Mesendoderm (in vitro differentiated cells): ENCODE results near the gene LTBP2.

Experiments
- DNase-seq: peaks from one replicate; pipeline ENCODE4 v3.0.0; 2013
- H2AK5ac ChIP-seq: 2 replicates; pipeline ENCODE4 v1.6.1; 2013; ENCODE audit warnings: low read length, inconsistent platforms
- H2BK120ac ChIP-seq: 2 replicates; pipeline ENCODE4 v1.6.1; 2013; ENCODE audit warnings: low read depth, mild to moderate bottlenecking, low read length, moderate library complexity, mixed read lengths
- H2BK15ac ChIP-seq: replicated peaks from 2 replicates; pipeline ENCODE4 v1.6.1; 2013; ENCODE audit warnings: low read depth, mild to moderate bottlenecking, moderate library complexity
- H2BK5ac ChIP-seq: 2 replicates; pipeline ENCODE4 v1.6.1; 2013; ENCODE audit warnings: low read length, inconsistent platforms
- H3K18ac ChIP-seq: 2 replicates; pipeline ENCODE4 v1.6.1; 2013; ENCODE audit warnings: mild to moderate bottlenecking, low read length, mixed read lengths
- H3K23ac ChIP-seq: one replicate; pipeline ENCODE4 v1.6.1; 2013; ENCODE audit warnings: low read length
- H3K27ac ChIP-seq: 2 replicates; pipeline ENCODE4 v1.5.1; 2013; ENCODE audit warnings: low read depth, mild to moderate bottlenecking, inconsistent platforms, low read length, moderate library complexity
- H3K27me3 ChIP-seq: 2 replicates; pipeline ENCODE4 v1.6.1; 2013; ENCODE audit warnings: low read length, control low read depth, mild to moderate bottlenecking, inconsistent platforms; ENCODE audit not compliant: insufficient read depth, poor library complexity
- H3K36me3 ChIP-seq: 2 replicates; pipeline ENCODE4 v1.6.1; 2013; ENCODE audit warnings: low read length, inconsistent platforms; ENCODE audit not compliant: control insufficient read depth, insufficient read depth
- H3K4ac ChIP-seq: one replicate; pipeline ENCODE4 v1.6.1; 2013; ENCODE audit warnings: low read depth, mild to moderate bottlenecking, low read length, moderate library complexity
- H3K4me1 ChIP-seq: 2 replicates; pipeline ENCODE4 v1.6.1; 2013; ENCODE audit warnings: low read depth, low read length, inconsistent platforms; ENCODE audit not compliant: control insufficient read depth
- H3K4me2 ChIP-seq: 2 replicates; pipeline ENCODE4 v1.6.1; 2013; ENCODE audit warnings: low read length
- H3K4me3 ChIP-seq: 2 replicates; pipeline ENCODE4 v1.5.1; 2013; ENCODE audit warnings: mild to moderate bottlenecking, low read length
- H3K56ac ChIP-seq: one replicate; pipeline ENCODE4 v1.6.1; 2013; ENCODE audit warnings: low read length
- H3K79me1 ChIP-seq: 2 replicates; pipeline ENCODE4 v1.6.1; 2013; ENCODE audit warnings: low read length, inconsistent platforms
- H3K79me2 ChIP-seq: 2 replicates; pipeline ENCODE4 v1.6.1; 2013; ENCODE audit warnings: mild to moderate bottlenecking, low read length; ENCODE audit not compliant: control insufficient read depth, insufficient read depth
- H3K9ac ChIP-seq: 2 replicates; pipeline ENCODE4 v1.6.1; 2013; ENCODE audit warnings: low read length, inconsistent platforms
- H4K5ac ChIP-seq: one replicate; pipeline ENCODE4 v1.6.1; 2013; ENCODE audit warnings: low read length
- H4K8ac ChIP-seq: one replicate; pipeline ENCODE4 v1.6.1; 2013; ENCODE audit warnings: low read depth, mild to moderate bottlenecking, control low read depth, low read length, moderate library complexity
- WGBS: extraction: QIAGEN DNeasy Blood & Tissue Kit; methylation state at CpG from one replicate; pipeline ENCODE4 v1.1.7; 2013; ENCODE audit warnings: low lambda C conversion rate, missing lambda C conversion rate; ENCODE audit not compliant: insufficient coverage; ENCODE audit errors: extremely low coverage; 5-methylcytosine and 5-hydroxymethylcytosine counted together

Gene LTBP2

GRCh38 chr14:74591899-74592298 lies 20.1 kb downstream of the LTBP2 start:
- whole genome bisulfite sequencing, result no CpG with 5 or more reads among the region's 5 CpGs

GRCh38 chr14:74591394-74591793 lies 20.6 kb downstream of the LTBP2 start:
- Histone ChIP-seq H3K36me3 (no peaks in the 10 kb centered on the region), H3K23ac (no peak overlapping the region), H2AK5ac (no peak overlapping the region), H3K56ac (no peak overlapping the region), H3K18ac (no peak overlapping the region), H4K5ac (no peak overlapping the region), H3K4me2 (no peak overlapping the region), H3K27ac (no peak overlapping the region), H3K4ac (no peak overlapping the region), H3K27me3 (no peaks in the 10 kb centered on the region), H3K9ac (no peak overlapping the region), H4K8ac (no peak overlapping the region), H3K4me3 (no peak overlapping the region), H2BK120ac (no peak overlapping the region), H3K4me1 (no peaks in the 10 kb centered on the region), H3K79me1 (no peaks in the 10 kb centered on the region), H2BK15ac (no peak overlapping the region), H2BK5ac (no peak overlapping the region), H3K79me2 (no peaks in the 10 kb centered on the region)
- no CpG with 5 or more reads among the region's 6 CpGs for WGBS
- DNase-seq, result no peak

More at GRCh38 chr14:74591899-74592298, 20.1 kb downstream of the LTBP2 start:
- Histone ChIP-seq H2BK5ac (no peak overlapping the region), H3K27me3 (no peaks in the 10 kb centered on the region), H3K4me1 (no peaks in the 10 kb centered on the region), H3K79me1 (no peaks in the 10 kb centered on the region), H4K8ac (no peak overlapping the region), H3K4ac (no peak overlapping the region), H4K5ac (no peak overlapping the region), H2BK15ac (no peak overlapping the region), H3K27ac (no peak overlapping the region), H3K56ac (no peak overlapping the region), H3K36me3 (no peaks in the 10 kb centered on the region), H3K4me2 (no peak overlapping the region), H3K9ac (no peak overlapping the region), H3K23ac (no peak overlapping the region), H2AK5ac (no peak overlapping the region), H3K4me3 (no peak overlapping the region), H3K18ac (no peak overlapping the region), H3K79me2 (no peaks in the 10 kb centered on the region), H2BK120ac (no peak overlapping the region)
- DNase-seq, result no peak

GRCh38 chr14:74589291-74589879 lies 22.7 kb downstream of the LTBP2 start:
- no peak overlapping the region for H3K56ac ChIP-seq
- H3K4ac ChIP-seq, result no peak overlapping the region
- H3K4me3 ChIP-seq, result no peak overlapping the region
- no peak overlapping the region for H3K18ac ChIP-seq
- WGBS, result no CpG with 5 or more reads among the region's 5 CpGs
- H2BK15ac ChIP-seq, result no peak overlapping the region
- H3K27ac ChIP-seq, result no peak overlapping the region
- DNase-seq, result no peak
- no peak overlapping the region for H3K4me2 ChIP-seq
- no peak overlapping the region for H3K23ac ChIP-seq
- H3K79me2 ChIP-seq, result no peaks in the 10 kb centered on the region
- H3K27me3 ChIP-seq, result no peaks in the 10 kb centered on the region
- H2AK5ac ChIP-seq, result no peak overlapping the region
- H2BK5ac ChIP-seq, result no peak overlapping the region
- no peak overlapping the region for H4K8ac ChIP-seq
- no peak overlapping the region for H3K9ac ChIP-seq
- no peaks in the 10 kb centered on the region for H3K79me1 ChIP-seq
- H3K36me3 ChIP-seq, result no peaks in the 10 kb centered on the region
- no peak overlapping the region for H4K5ac ChIP-seq
- H3K4me1 ChIP-seq, result no peaks in the 10 kb centered on the region
- no peak overlapping the region for H2BK120ac ChIP-seq

- Histone ChIP-seq H2BK5ac (no peak overlapping the region), H3K4me1 (no peaks in the 10 kb centered on the region), H3K18ac (no peak overlapping the region), H3K4me3 (no peak overlapping the region), H2AK5ac (no peak overlapping the region), H4K5ac (no peak overlapping the region), H2BK15ac (no peak overlapping the region), H4K8ac (no peak overlapping the region), H3K27ac (no peak overlapping the region), H3K4me2 (no peak overlapping the region), H3K23ac (no peak overlapping the region), H2BK120ac (no peak overlapping the region), H3K79me2 (no peaks in the 10 kb centered on the region), H3K79me1 (no peaks in the 10 kb centered on the region), H3K4ac (no peak overlapping the region), H3K36me3 (no peaks in the 10 kb centered on the region), H3K27me3 (no peaks in the 10 kb centered on the region), H3K9ac (no peak overlapping the region), H3K56ac (no peak overlapping the region)
- no CpG with 5 or more reads among the region's 10 CpGs for WGBS
- no peak for DNase-seq
Observed at GRCh38 chr14:74587363-74587707, 24.7 kb downstream of the LTBP2 start.

- no peak overlapping the region for H2AK5ac ChIP-seq
- no peak overlapping the region for H2BK15ac ChIP-seq
- H3K4me1 ChIP-seq, result no peaks in the 10 kb centered on the region
- H3K27ac ChIP-seq, result no peak overlapping the region
- H3K4me3 ChIP-seq, result no peak overlapping the region
- no peaks in the 10 kb centered on the region for H3K79me1 ChIP-seq
- no peak overlapping the region for H3K18ac ChIP-seq
- H4K5ac ChIP-seq, result no peak overlapping the region
- H3K23ac ChIP-seq, result no peak overlapping the region
- H3K56ac ChIP-seq, result no peak overlapping the region
- H3K4me2 ChIP-seq, result no peak overlapping the region
- no peak overlapping the region for H3K4ac ChIP-seq
- no peak overlapping the region for H3K9ac ChIP-seq
- no peak overlapping the region for H2BK5ac ChIP-seq
- no peak overlapping the region for H2BK120ac ChIP-seq
- no peaks in the 10 kb centered on the region for H3K27me3 ChIP-seq
- H3K36me3 ChIP-seq, result no peaks in the 10 kb centered on the region
- no peak for DNase-seq
- H3K79me2 ChIP-seq, result no peaks in the 10 kb centered on the region
- no peak overlapping the region for H4K8ac ChIP-seq
- WGBS, result no CpG with 5 or more reads among the region's 18 CpGs
Observed at GRCh38 chr14:74586681-74587362, 25.2 kb downstream of the LTBP2 start.
